ENCODE results near the gene COQ10B. TPM values are rescaled to one million over a fixed set of nuclear protein-coding genes. Genes with fewer than 3 reads are reported as not detected.

The COQ10B gene
- total RNA-seq, 1 donor = 48.1 TPM

GRCh38 chr2:197437380-197437779, 16.0 kb upstream of the COQ10B start:
- Histone ChIP-seq H3K27me3 (ENCODE audit: insufficient read depth, low read length) (no peaks in the 10 kb centered on the region), H3K4me1 (ENCODE audit: insufficient read depth, low read length) (peaks cover 18% of the 10 kb centered on the region), H3K9me3 (ENCODE audit: low read depth, low read length) (no peaks in the 10 kb centered on the region), H3K79me2 (ENCODE audit: insufficient read depth, low read length) (peaks cover 33% of the 10 kb centered on the region), H3K27ac (ENCODE audit: low read depth, low read length) (no peak overlapping the region), H2AFZ (ENCODE audit: low read length) (no peak overlapping the region), H3K36me3 (ENCODE audit: insufficient read depth, low read length) (no peaks in the 10 kb centered on the region), H3K4me3 (ENCODE audit: insufficient read depth, low read length) (no peak overlapping the region), H4K20me1 (ENCODE audit: insufficient read depth, low read length) (peaks cover 17% of the 10 kb centered on the region), H3K4me2 (ENCODE audit: insufficient read depth, low read length) (no peak overlapping the region)
- TF ChIP-seq, protein P1, sequence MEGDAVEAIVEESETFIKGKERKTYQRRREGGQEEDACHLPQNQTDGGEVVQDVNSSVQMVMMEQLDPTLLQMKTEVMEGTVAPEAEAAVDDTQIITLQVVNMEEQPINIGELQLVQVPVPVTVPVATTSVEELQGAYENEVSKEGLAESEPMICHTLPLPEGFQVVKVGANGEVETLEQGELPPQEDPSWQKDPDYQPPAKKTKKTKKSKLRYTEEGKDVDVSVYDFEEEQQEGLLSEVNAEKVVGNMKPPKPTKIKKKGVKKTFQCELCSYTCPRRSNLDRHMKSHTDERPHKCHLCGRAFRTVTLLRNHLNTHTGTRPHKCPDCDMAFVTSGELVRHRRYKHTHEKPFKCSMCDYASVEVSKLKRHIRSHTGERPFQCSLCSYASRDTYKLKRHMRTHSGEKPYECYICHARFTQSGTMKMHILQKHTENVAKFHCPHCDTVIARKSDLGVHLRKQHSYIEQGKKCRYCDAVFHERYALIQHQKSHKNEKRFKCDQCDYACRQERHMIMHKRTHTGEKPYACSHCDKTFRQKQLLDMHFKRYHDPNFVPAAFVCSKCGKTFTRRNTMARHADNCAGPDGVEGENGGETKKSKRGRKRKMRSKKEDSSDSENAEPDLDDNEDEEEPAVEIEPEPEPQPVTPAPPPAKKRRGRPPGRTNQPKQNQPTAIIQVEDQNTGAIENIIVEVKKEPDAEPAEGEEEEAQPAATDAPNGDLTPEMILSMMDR (IDR thresholded peaks at IDR 0.05; ENCODE audit: extremely low read depth, low read depth, low read length) = no peak
- DNase-seq (ENCODE audit: insufficient read length, low spot score, missing footprints) = no peak

GRCh38 chr2:197442857-197443256, 10.5 kb upstream of the COQ10B start:
- H3K4me2 ChIP-seq (ENCODE audit: insufficient read depth, low read length) = no peak overlapping the region
- H3K27ac ChIP-seq (ENCODE audit: low read depth, low read length) = no peak overlapping the region
- H3K4me3 ChIP-seq (ENCODE audit: insufficient read depth, low read length) = no peak overlapping the region
- DNase-seq (ENCODE audit: insufficient read length, low spot score, missing footprints) = no peak
- H4K20me1 ChIP-seq (ENCODE audit: insufficient read depth, low read length) = no peaks in the 10 kb centered on the region
- H3K79me2 ChIP-seq (ENCODE audit: insufficient read depth, low read length) = no peaks in the 10 kb centered on the region
- no peaks in the 10 kb centered on the region for H3K27me3 ChIP-seq (ENCODE audit: insufficient read depth, low read length)
- peak overlapping the region; percentile 38 for H2AFZ ChIP-seq (ENCODE audit: low read length)
- no peaks in the 10 kb centered on the region for H3K4me1 ChIP-seq (ENCODE audit: insufficient read depth, low read length)
- H3K9me3 ChIP-seq (ENCODE audit: low read depth, low read length) = no peaks in the 10 kb centered on the region
- no peaks in the 10 kb centered on the region for H3K36me3 ChIP-seq (ENCODE audit: insufficient read depth, low read length)
- TF ChIP-seq, protein P1 (IDR thresholded peaks at IDR 0.05; ENCODE audit: extremely low read depth, low read depth, low read length) = no peak

DNA sequence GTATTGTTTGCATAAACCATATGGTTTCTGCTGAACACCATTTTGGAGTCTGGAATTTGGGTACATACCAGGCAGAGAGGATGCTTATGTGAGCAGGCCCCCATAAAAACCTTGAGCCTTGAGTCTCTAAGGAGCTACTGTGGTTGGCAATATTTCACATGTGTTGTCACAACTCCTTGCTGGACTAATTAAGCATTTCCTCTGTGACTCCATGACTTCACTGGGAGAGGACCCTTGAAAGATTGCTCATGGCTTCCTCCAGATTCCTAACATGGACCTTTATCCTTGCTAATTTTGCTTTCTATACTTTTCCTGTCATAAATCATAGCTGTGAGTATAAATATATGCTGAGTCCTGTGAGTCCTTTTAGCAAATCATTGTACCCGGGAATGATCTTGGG, 7.6 kb upstream of the COQ10B start:
- Histone ChIP-seq H3K36me3 (ENCODE audit: insufficient read depth, low read length) (no peaks in the 10 kb centered on the region), H3K27ac (ENCODE audit: low read depth, low read length) (no peak overlapping the region), H3K79me2 (ENCODE audit: insufficient read depth, low read length) (no peaks in the 10 kb centered on the region), H3K4me2 (ENCODE audit: insufficient read depth, low read length) (no peak overlapping the region), H3K9me3 (ENCODE audit: low read depth, low read length) (no peaks in the 10 kb centered on the region), H3K4me1 (ENCODE audit: insufficient read depth, low read length) (no peaks in the 10 kb centered on the region), H2AFZ (ENCODE audit: low read length) (peak overlapping the region; percentile 23), H3K4me3 (ENCODE audit: insufficient read depth, low read length) (no peak overlapping the region), H3K27me3 (ENCODE audit: insufficient read depth, low read length) (no peaks in the 10 kb centered on the region), H4K20me1 (ENCODE audit: insufficient read depth, low read length) (no peaks in the 10 kb centered on the region)
- TF ChIP-seq, protein P1 (IDR thresholded peaks at IDR 0.05; ENCODE audit: extremely low read depth, low read depth, low read length) = no peak
- DNase-seq (ENCODE audit: insufficient read length, low spot score, missing footprints) = no peak

- no peaks in the 10 kb centered on the region for H3K79me2 ChIP-seq (ENCODE audit: insufficient read depth, low read length)
- H3K36me3 ChIP-seq (ENCODE audit: insufficient read depth, low read length) = no peaks in the 10 kb centered on the region
- H3K4me2 ChIP-seq (ENCODE audit: insufficient read depth, low read length) = no peak overlapping the region
- H3K4me1 ChIP-seq (ENCODE audit: insufficient read depth, low read length) = no peaks in the 10 kb centered on the region
- TF ChIP-seq, protein P1 (IDR thresholded peaks at IDR 0.05; ENCODE audit: extremely low read depth, low read depth, low read length) = no peak
- no peak overlapping the region for H2AFZ ChIP-seq (ENCODE audit: low read length)
- H3K9me3 ChIP-seq (ENCODE audit: low read depth, low read length) = no peaks in the 10 kb centered on the region
- H3K27ac ChIP-seq (ENCODE audit: low read depth, low read length) = no peak overlapping the region
- no peaks in the 10 kb centered on the region for H3K27me3 ChIP-seq (ENCODE audit: insufficient read depth, low read length)
- no peaks in the 10 kb centered on the region for H4K20me1 ChIP-seq (ENCODE audit: insufficient read depth, low read length)
- no peak overlapping the region for H3K4me3 ChIP-seq (ENCODE audit: insufficient read depth, low read length)
- no peak for DNase-seq (ENCODE audit: insufficient read length, low spot score, missing footprints)
Measured at GRCh38 chr2:197446844-197447243, 6.5 kb upstream of the COQ10B start.

Data from osteoblast (primary cell).